GM12878 (cell line): ENCODE data around the gene SUN5. TPM values are rescaled to one million over a fixed set of nuclear protein-coding genes. Genes with fewer than 3 reads are reported as not detected.

ENCODE experiments used
- ATAC-seq: fragments of 200-7000 bp; cut with Tn5 transposase; 3 replicates; pipeline ENCODE4 v1.9.1; 2020; ENCODE audit warnings: mild to moderate bottlenecking, moderate library complexity
- BruUV-seq: library from RNA; stranded (reverse); fragments of 400-500 nt; replicated peaks from 2 replicates; lab custom pipeline; 2021; lab: Mats Ljungman, UMichigan
- CTCF ChIA-PET: fragments of 300-600 bp; sonication (Branson Sonifier 250); formaldehyde crosslinking; extraction: SDS; loops from one replicate; lab custom pipeline; 2021; ENCODE audit warnings: inconsistent platforms; lab: Yijun Ruan, JAX
- POLR2A ChIA-PET: fragments of 350-600 bp; formaldehyde crosslinking; extraction: SDS; loops from one replicate; lab custom pipeline; 2021; ENCODE audit warnings: inconsistent platforms; lab: Charles Lee
- RAD21 ChIA-PET: fragments of 300-600 bp; sonication (Branson Sonifier 250); formaldehyde crosslinking; loops from one replicate; lab custom pipeline; 2023; ENCODE audit warnings: antibody characterized with exemption; ENCODE audit not compliant: unreplicated experiment; lab: Charles Lee
- SMC1A ChIA-PET: fragments of 300-600 bp; sonication (Branson Sonifier 250); formaldehyde crosslinking; loops from one replicate; lab custom pipeline; 2023; ENCODE audit not compliant: unreplicated experiment, uncharacterized antibody; lab: Charles Lee
- DNase-seq: peaks from one replicate; pipeline ENCODE4 v3.0.0-alpha.2; 2011; ENCODE audit warnings: low read depth, low spot score
- FAIRE-seq: peaks from 3 replicates; lab custom pipeline; 2011; peaks lifted over from hg19 to GRCh38; lab: Jason Lieb, UNC
- H2AFZ ChIP-seq: 2 replicates; pipeline ENCODE4 v1.6.0; 2011; ENCODE audit warnings: low read depth, low read length, control low read depth; ENCODE audit not compliant: control insufficient read depth
- H3K27ac ChIP-seq: 2 replicates; pipeline ENCODE4 v1.5.1; 2011; ENCODE audit warnings: control low read depth; ENCODE audit not compliant: control insufficient read depth, insufficient read depth
- H3K27me3 ChIP-seq, 2 experiments: replicated peaks in 1 of 2; 2 replicates each; pipeline versions ENCODE4 v1.6.0 to v1.6.1; 2011; ENCODE audit warnings: low read length in 1 of 2; ENCODE audit not compliant: control insufficient read depth in 2 of 2, insufficient read depth in 2 of 2
- H3K36me3 ChIP-seq, 2 experiments: 2 replicates each; pipeline ENCODE4 v1.5.1; 2011; ENCODE audit warnings: low read length in 1 of 2; ENCODE audit not compliant: control insufficient read depth in 2 of 2, insufficient read depth in 2 of 2
- H3K4me1 ChIP-seq: 2 replicates; pipeline ENCODE4 v1.6.1; 2011; ENCODE audit warnings: mild to moderate bottlenecking, low read length, moderate library complexity, mixed read lengths; ENCODE audit not compliant: control insufficient read depth, insufficient read depth
- H3K4me2 ChIP-seq: 2 replicates; pipeline ENCODE4 v1.6.0; 2011; ENCODE audit warnings: control low read depth; ENCODE audit not compliant: control insufficient read depth, insufficient read depth
- H3K4me3 ChIP-seq: fragments of 200-600 bp; sonication (generic); 2 replicates; pipeline ENCODE4 v1.5.1; 2016
- H3K79me2 ChIP-seq: 2 replicates; pipeline ENCODE4 v1.6.0; 2011; ENCODE audit warnings: low read length; ENCODE audit not compliant: control insufficient read depth, insufficient read depth
- H3K9ac ChIP-seq: 2 replicates; pipeline ENCODE4 v1.8.0; 2011; ENCODE audit warnings: low read length, control low read depth, mixed read lengths; ENCODE audit not compliant: control insufficient read depth, insufficient read depth
- H3K9me3 ChIP-seq: replicated peaks from 3 replicates; pipeline ENCODE4 v1.5.1; 2011; ENCODE audit warnings: mild to moderate bottlenecking, low read length; ENCODE audit not compliant: control insufficient read depth, insufficient read depth
- H4K20me1 ChIP-seq: 2 replicates; pipeline ENCODE4 v1.6.0; 2011; ENCODE audit not compliant: control insufficient read depth, insufficient read depth
- BCL11A ChIP-seq: IDR thresholded peaks from 2 replicates; pipeline ENCODE4 v1.6.1; 2011; ENCODE audit warnings: low read depth, low read length
- BHLHE40 ChIP-seq, 2 experiments: fragments of 450-650 bp in 1 of 2; IDR thresholded peaks; 2 replicates each; pipeline ENCODE4 v1.6.1; 2011 to 2017; ENCODE audit warnings: low read depth in 2 of 2, borderline replicate concordance in 1 of 2, improper control_type of control experiment in 1 of 2, low read length in 1 of 2, mild to moderate bottlenecking in 1 of 2
- CBX3 ChIP-seq: fragments of 200-600 bp; sonication (generic); IDR thresholded peaks from 2 replicates; pipeline ENCODE4 v1.6.1; 2016; ENCODE audit warnings: low read depth, borderline replicate concordance
- CREM ChIP-seq: IDR thresholded peaks from 2 replicates; pipeline ENCODE4 v1.6.1; 2014; ENCODE audit warnings: antibody characterized with exemption, low read depth
- EP300 ChIP-seq, 2 experiments: fragments of 150-350 bp in 1 of 2; IDR thresholded peaks; 2 replicates each; pipeline ENCODE4 v1.6.1; 2011 to 2012; ENCODE audit warnings: low read depth in 2 of 2, low read length in 2 of 2, borderline replicate concordance in 1 of 2, improper control_type of control experiment in 1 of 2, inconsistent platforms in 1 of 2; ENCODE audit not compliant: control insufficient read depth in 1 of 2
- GATAD2B ChIP-seq: fragments of 450-650 bp; conservative IDR thresholded peaks from 2 replicates; pipeline ENCODE4 v1.6.1; 2017; ENCODE audit warnings: low read depth, mild to moderate bottlenecking, moderate library complexity
- HDAC6 ChIP-seq: fragments of 200-600 bp; sonication (generic); IDR thresholded peaks from one replicate; pipeline ENCODE4 v1.8.0; 2017; ENCODE audit warnings: antibody characterized with exemption; ENCODE audit not compliant: unreplicated experiment
- IKZF2 ChIP-seq, 2 experiments: fragments of 450-650 bp; IDR thresholded peaks; 2 replicates each; pipeline ENCODE4 v1.6.1; 2017; ENCODE audit warnings: mild to moderate bottlenecking in 2 of 2, moderate library complexity in 2 of 2
- IRF4 ChIP-seq: IDR thresholded peaks from 2 replicates; pipeline ENCODE4 v1.6.1; 2011; ENCODE audit warnings: low read depth, low read length
- KLF5 ChIP-seq: fragments of 450-650 bp; IDR thresholded peaks from 2 replicates; pipeline ENCODE4 v1.6.1; 2014; ENCODE audit warnings: mild to moderate bottlenecking; ENCODE audit not compliant: partially characterized antibody
- MYC ChIP-seq: IDR thresholded peaks from 2 replicates; pipeline ENCODE4 v1.6.1; 2011; ENCODE audit warnings: mild to moderate bottlenecking, low read length, moderate library complexity, inconsistent platforms; ENCODE audit not compliant: insufficient read depth, insufficient replicate concordance, insufficient read length, severe bottlenecking
- NFYA ChIP-seq: IDR thresholded peaks from 2 replicates; pipeline ENCODE4 v1.6.1; 2011; ENCODE audit warnings: low read depth, mild to moderate bottlenecking, low read length, improper control_type of control experiment, borderline replicate concordance
- NRF1 ChIP-seq: conservative IDR thresholded peaks from 2 replicates; pipeline ENCODE4 v1.6.1; 2011; ENCODE audit warnings: mild to moderate bottlenecking, low read depth, low read length, improper control_type of control experiment
- RB1 ChIP-seq: fragments of 450-650 bp; formaldehyde crosslinking; IDR thresholded peaks from 2 replicates; pipeline ENCODE4 v1.6.1; 2017; ENCODE audit warnings: mild to moderate bottlenecking, borderline replicate concordance
- RBBP5 ChIP-seq: fragments of 200-600 bp; sonication (generic); conservative IDR thresholded peaks from 2 replicates; pipeline ENCODE4 v1.6.1; 2016
- SIN3A ChIP-seq: IDR thresholded peaks from 2 replicates; pipeline ENCODE4 v1.6.1; 2012; ENCODE audit warnings: low read depth, low read length, improper control_type of control experiment
- SUZ12 ChIP-seq: fragments of 200-600 bp; sonication (generic); IDR thresholded peaks from one replicate; pipeline ENCODE4 v1.6.1; 2018; ENCODE audit warnings: antibody characterized with exemption, mild to moderate bottlenecking; ENCODE audit not compliant: unreplicated experiment
- ZNF207 ChIP-seq: fragments of 450-650 bp; IDR thresholded peaks from 2 replicates; pipeline ENCODE4 v1.6.1; 2014; ENCODE audit warnings: antibody characterized with exemption, mild to moderate bottlenecking, borderline replicate concordance
- WGBS: methylation state at CpG from one replicate; pipeline ENCODE4 v1.1.6; 2016; ENCODE audit warnings: low lambda C conversion rate; ENCODE audit not compliant: insufficient replicate concordance, insufficient coverage; ENCODE audit errors: missing lambda C conversion rate; 5-methylcytosine and 5-hydroxymethylcytosine counted together
- in situ Hi-C: fragments of 300-500 bp; cut with MboI; formaldehyde crosslinking; loops from 9 replicates; pipeline ENCODE4 v1.14.3; 2018; ENCODE audit warnings: mixed read lengths
- intact Hi-C: fragments of 100-400 bp; cut with micrococcal nuclease; formaldehyde crosslinking; loops from one replicate; pipeline ENCODE4 v1.14.2; 2022; ENCODE audit not compliant: unreplicated experiment
- polyA plus RNA-seq, 11 experiments: library from polyadenylated mRNA; depleted of rRNA in 4 of 11; unstranded in 6 of 11; stranded (reverse) in 5 of 11; fragments of >200 nt; fragmentation: Nextera tagmentation in 4 of 11; fragmentation: Illumina TruSeq in 1 of 11; extraction: Ambion mirVana in 4 of 11; extraction: Trizol in 1 of 11; gene quantifications; 1 replicate in 1 of 11; 2 replicates in 10 of 11; pipeline versions ENCODE4 v1.2.1 to v1.2.3, GENCODE V29; 2011 to 2016; ENCODE audit warnings: inconsistent platforms in 2 of 11, missing spikeins in 2 of 11, low read depth in 1 of 11
- total RNA-seq, 4 experiments: library from RNA; depleted of rRNA in 3 of 4; stranded (reverse); fragments of >200 nt in 3 of 4; fragmentation: Illumina TruSeq in 1 of 4; extraction: Trizol in 1 of 4; gene quantifications; 2 replicates each; pipeline versions ENCODE4 v1.2.1 to v1.2.3, GENCODE V29; 2013 to 2021
- TF ChIP-seq, protein P1 (sequence below): fragments of 450-650 bp; IDR thresholded peaks from 2 replicates; pipeline ENCODE4 v1.6.1; 2016; ENCODE audit warnings: mild to moderate bottlenecking, moderate library complexity, borderline replicate concordance

Gene SUN5
- total and polyA plus RNA-seq, 10 of the 15 experiments (the other 5 are each of a cell fraction or from before 2014, with no cell fraction given): not detected

- ChIA-PET POLR2A (no interaction called here), SMC1A (no interaction called here), CTCF (no interaction called here), RAD21 (no interaction called here)
- WGBS: 25% methylated on average over 14 of the region's 14 CpGs
- H3K4me2 ChIP-seq: no peak overlapping the region
- no peak overlapping the region for H2AFZ ChIP-seq
- no peaks in the 10 kb centered on the region for H3K36me3 ChIP-seq
- FAIRE-seq: no peak
- DNase-seq: no peak
- ATAC-seq: no peak
- H3K9me3 ChIP-seq: no peaks in the 10 kb centered on the region
- H3K27me3 ChIP-seq: peaks cover 0 to 1% of the 10 kb centered on the region in 2 experiments; a peak in 2 of 4 replicates
- no peak overlapping the region for H3K9ac ChIP-seq
- no peak overlapping the region for H3K4me3 ChIP-seq
- no peaks in the 10 kb centered on the region for H3K79me2 ChIP-seq
- intact Hi-C loops: no loop called here
- no peaks in the 10 kb centered on the region for H4K20me1 ChIP-seq
- in situ Hi-C loops: no loop called here
- no peak overlapping the region for H3K27ac ChIP-seq
- no peak for TF ChIP-seq HDAC6
- TF ChIP-seq IKZF2 (IDR thresholded peaks at IDR 0.05): no peak
- TF ChIP-seq BCL11A: no peak
- no peak for TF ChIP-seq CREM
- TF ChIP-seq EP300 (IDR thresholded peaks at IDR 0.05; ENCODE audit: borderline replicate concordance in 1 of 2, control insufficient read depth in 1 of 2, low read depth in 2 of 2, low read length in 2 of 2): no peak
- no peak for TF ChIP-seq RBBP5
- TF ChIP-seq NRF1: no peak
- TF ChIP-seq SIN3A: no peak
- TF ChIP-seq ZNF207: no peak
- TF ChIP-seq BHLHE40 (IDR thresholded peaks at IDR 0.05; ENCODE audit: borderline replicate concordance in 1 of 2, low read depth in 2 of 2, low read length in 1 of 2): no peak
- no peak for TF ChIP-seq SUZ12
- TF ChIP-seq IRF4: no peak
- TF ChIP-seq RB1: no peak
- TF ChIP-seq NFYA: no peak
- no peak for TF ChIP-seq GATAD2B
- no peak for TF ChIP-seq KLF5
- TF ChIP-seq MYC: no peak
- TF ChIP-seq, protein P1, sequence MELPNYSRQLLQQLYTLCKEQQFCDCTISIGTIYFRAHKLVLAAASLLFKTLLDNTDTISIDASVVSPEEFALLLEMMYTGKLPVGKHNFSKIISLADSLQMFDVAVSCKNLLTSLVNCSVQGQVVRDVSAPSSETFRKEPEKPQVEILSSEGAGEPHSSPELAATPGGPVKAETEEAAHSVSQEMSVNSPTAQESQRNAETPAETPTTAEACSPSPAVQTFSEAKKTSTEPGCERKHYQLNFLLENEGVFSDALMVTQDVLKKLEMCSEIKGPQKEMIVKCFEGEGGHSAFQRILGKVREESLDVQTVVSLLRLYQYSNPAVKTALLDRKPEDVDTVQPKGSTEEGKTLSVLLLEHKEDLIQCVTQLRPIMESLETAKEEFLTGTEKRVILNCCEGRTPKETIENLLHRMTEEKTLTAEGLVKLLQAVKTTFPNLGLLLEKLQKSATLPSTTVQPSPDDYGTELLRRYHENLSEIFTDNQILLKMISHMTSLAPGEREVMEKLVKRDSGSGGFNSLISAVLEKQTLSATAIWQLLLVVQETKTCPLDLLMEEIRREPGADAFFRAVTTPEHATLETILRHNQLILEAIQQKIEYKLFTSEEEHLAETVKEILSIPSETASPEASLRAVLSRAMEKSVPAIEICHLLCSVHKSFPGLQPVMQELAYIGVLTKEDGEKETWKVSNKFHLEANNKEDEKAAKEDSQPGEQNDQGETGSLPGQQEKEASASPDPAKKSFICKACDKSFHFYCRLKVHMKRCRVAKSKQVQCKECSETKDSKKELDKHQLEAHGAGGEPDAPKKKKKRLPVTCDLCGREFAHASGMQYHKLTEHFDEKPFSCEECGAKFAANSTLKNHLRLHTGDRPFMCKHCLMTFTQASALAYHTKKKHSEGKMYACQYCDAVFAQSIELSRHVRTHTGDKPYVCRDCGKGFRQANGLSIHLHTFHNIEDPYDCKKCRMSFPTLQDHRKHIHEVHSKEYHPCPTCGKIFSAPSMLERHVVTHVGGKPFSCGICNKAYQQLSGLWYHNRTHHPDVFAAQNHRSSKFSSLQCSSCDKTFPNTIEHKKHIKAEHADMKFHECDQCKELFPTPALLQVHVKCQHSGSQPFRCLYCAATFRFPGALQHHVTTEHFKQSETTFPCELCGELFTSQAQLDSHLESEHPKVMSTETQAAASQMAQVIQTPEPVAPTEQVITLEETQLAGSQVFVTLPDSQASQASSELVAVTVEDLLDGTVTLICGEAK: no peak
- TF ChIP-seq CBX3: no peak
- no TSS peak for BruUV-seq
- H3K4me1 ChIP-seq: peaks cover 3% of the 10 kb centered on the region
These were observed 14.1 kb upstream of the SUN5 start for GRCh38 chr20:33018169-33018931.
